CD8-positive, alpha-beta memory T cell (primary cell): ENCODE data around the gene AGXT. TPM values are rescaled to one million over a fixed set of nuclear protein-coding genes. Genes with fewer than 3 reads are reported as not detected.
A peak's percentile ranks its signal among the peaks of the same experiment; 100 is the strongest.

ENCODE experiments used
- CTCF ChIA-PET: fragments of 350-600 bp; sonication (Branson Sonifier 250); formaldehyde crosslinking; loops from one replicate; lab custom pipeline; 2021; ENCODE audit warnings: antibody characterized with exemption; lab: Charles Lee
- POLR2A ChIA-PET: fragments of 350-600 bp; sonication (Branson Sonifier 250); formaldehyde crosslinking; loops from one replicate; lab custom pipeline; 2021; ENCODE audit warnings: antibody characterized with exemption; lab: Charles Lee
- DNase-seq, 5 donors: peaks; one replicate each; pipeline versions ENCODE4 v3.0.0 to v3.0.0-alpha.2; 2020 to 2022; ENCODE audit warnings: mixed read lengths in 1 of 5
- H3K27ac ChIP-seq: one replicate; pipeline ENCODE4 v1.7.0; 2013; ENCODE audit warnings: low read depth, mild to moderate bottlenecking, low read length, moderate library complexity
- H3K27me3 ChIP-seq: 2 replicates; pipeline ENCODE4 v1.7.0; 2013; ENCODE audit warnings: low read length, mild to moderate bottlenecking; ENCODE audit not compliant: insufficient read depth, poor library complexity, severe bottlenecking
- H3K36me3 ChIP-seq: 2 replicates; pipeline ENCODE4 v1.7.0; 2013; ENCODE audit warnings: mild to moderate bottlenecking, low read length, moderate library complexity; ENCODE audit not compliant: insufficient read depth
- H3K4me1 ChIP-seq: 2 replicates; pipeline ENCODE4 v1.7.0; 2013; ENCODE audit warnings: mild to moderate bottlenecking, low read length, moderate library complexity; ENCODE audit not compliant: insufficient read depth
- H3K4me3 ChIP-seq: 2 replicates; pipeline ENCODE4 v1.7.0; 2013; ENCODE audit warnings: mild to moderate bottlenecking, low read length
- H3K9me3 ChIP-seq: 2 replicates; pipeline ENCODE4 v1.7.0; 2013; ENCODE audit warnings: mild to moderate bottlenecking, low read length
- H3K27ac Mint-ChIP-seq, 8 donors: one replicate each; pipeline ENCODE4 v1.8.0; 2020 to 2021; ENCODE audit warnings: mixed read lengths in 8 of 8, mild to moderate bottlenecking in 6 of 8, inconsistent platforms in 3 of 8, moderate library complexity in 3 of 8
- H3K27me3 Mint-ChIP-seq, 2 donors: one replicate each; pipeline ENCODE4 v1.8.0; 2020 to 2021; ENCODE audit warnings: mixed read lengths in 2 of 2, mild to moderate bottlenecking in 1 of 2, moderate library complexity in 1 of 2
- H3K36me3 Mint-ChIP-seq, 3 donors: one replicate each; pipeline ENCODE4 v1.8.0; 2020 to 2021; ENCODE audit warnings: mixed read lengths in 3 of 3, inconsistent platforms in 1 of 3, mild to moderate bottlenecking in 1 of 3
- H3K4me1 Mint-ChIP-seq, 3 donors: one replicate each; pipeline ENCODE4 v1.8.0; 2020 to 2021; ENCODE audit warnings: mixed read lengths in 3 of 3, inconsistent platforms in 1 of 3, mild to moderate bottlenecking in 1 of 3
- H3K4me3 Mint-ChIP-seq, 7 donors: one replicate each; pipeline ENCODE4 v1.8.0; 2020 to 2021; ENCODE audit warnings: mixed read lengths in 7 of 7, mild to moderate bottlenecking in 6 of 7, moderate library complexity in 4 of 7, inconsistent platforms in 2 of 7
- H3K9me3 Mint-ChIP-seq, 5 donors: one replicate each; pipeline ENCODE4 v1.8.0; 2020 to 2022; ENCODE audit warnings: mixed read lengths in 5 of 5, mild to moderate bottlenecking in 3 of 5, moderate library complexity in 2 of 5, inconsistent platforms in 1 of 5
- polyA plus RNA-seq: library from polyadenylated mRNA; unstranded; fragments of 300-500 nt; fragmentation: Illumina TruSeq; gene quantifications from one replicate; pipeline ENCODE4 v1.2.3, GENCODE V29; 2021
- total RNA-seq, 2 experiments: library from RNA; stranded (reverse); gene quantifications; one replicate each; pipeline ENCODE4 v1.2.3, GENCODE V29; 2021

Gene AGXT
- total and polyA plus RNA-seq, 3 experiments from 2014 or later = not detected

- Mint-ChIP-seq H3K4me1 (no peaks in the 10 kb centered on the region), H3K36me3 (no peaks in the 10 kb centered on the region), H3K9me3 (no peaks in the 10 kb centered on the region), H3K27ac (peak overlapping the region in 1 of 8 donors; percentile 34), H3K4me3 (no peak overlapping the region), H3K27me3 (peaks cover 0 to 8% of the 10 kb centered on the region in 2 donors)
- H3K27ac ChIP-seq = no peak overlapping the region
- H3K27me3 ChIP-seq = no peaks in the 10 kb centered on the region
- no peaks in the 10 kb centered on the region for H3K9me3 ChIP-seq
- POLR2A ChIA-PET = no interaction called here
- no peak overlapping the region for H3K4me3 ChIP-seq
- H3K36me3 ChIP-seq = no peaks in the 10 kb centered on the region
- H3K4me1 ChIP-seq = no peaks in the 10 kb centered on the region
- CTCF ChIA-PET = no interaction called here
- peak in 1 of 5 donors; percentile 6 for DNase-seq
These were observed 13.3 kb downstream of the AGXT start for GRCh38 chr2:240881913-240882312.

DNA sequence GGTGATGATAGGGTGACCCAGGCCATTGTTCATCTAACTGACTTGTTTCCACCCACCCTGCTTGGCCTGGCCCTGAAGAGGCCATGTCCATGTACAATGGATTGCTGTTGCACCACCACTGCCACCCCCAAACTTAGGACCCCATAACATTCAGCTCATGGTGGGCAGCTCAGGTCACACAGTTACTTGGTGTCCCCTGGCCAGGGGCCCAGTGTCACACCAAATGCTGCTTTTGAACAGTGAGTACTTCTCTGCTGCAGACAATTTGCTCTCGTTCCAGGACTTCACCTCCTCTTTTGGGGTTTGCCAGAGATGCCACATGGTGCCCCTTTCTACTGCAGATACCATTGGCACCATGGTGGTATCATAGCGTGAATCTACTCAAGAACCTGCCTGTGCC lies 15.6 kb downstream of the AGXT start:
- no peak overlapping the region for H3K27ac Mint-ChIP-seq
- H3K4me1 ChIP-seq = no peaks in the 10 kb centered on the region
- DNase-seq = no peak
- no peaks in the 10 kb centered on the region for H3K9me3 Mint-ChIP-seq
- H3K27me3 Mint-ChIP-seq = peaks cover 0 to 8% of the 10 kb centered on the region in 2 donors
- POLR2A ChIA-PET = no interaction called here
- H3K27me3 ChIP-seq = no peaks in the 10 kb centered on the region
- no peak overlapping the region for H3K4me3 ChIP-seq
- H3K27ac ChIP-seq = no peak overlapping the region
- H3K36me3 ChIP-seq = no peaks in the 10 kb centered on the region
- no peaks in the 10 kb centered on the region for H3K9me3 ChIP-seq
- H3K4me1 Mint-ChIP-seq = no peaks in the 10 kb centered on the region
- H3K4me3 Mint-ChIP-seq = no peak overlapping the region
- CTCF ChIA-PET = no interaction called here
- H3K36me3 Mint-ChIP-seq = no peaks in the 10 kb centered on the region

- Histone ChIP-seq H3K27me3 (no peaks in the 10 kb centered on the region), H3K36me3 (no peaks in the 10 kb centered on the region), H3K4me3 (no peak overlapping the region), H3K9me3 (no peaks in the 10 kb centered on the region), H3K27ac (no peak overlapping the region), H3K4me1 (no peaks in the 10 kb centered on the region)
- Mint-ChIP-seq H3K27ac (no peak overlapping the region), H3K9me3 (no peaks in the 10 kb centered on the region), H3K4me1 (no peaks in the 10 kb centered on the region), H3K4me3 (no peak overlapping the region), H3K36me3 (no peaks in the 10 kb centered on the region), H3K27me3 (peaks cover 0 to 8% of the 10 kb centered on the region in 2 donors)
- ChIA-PET CTCF (no interaction called here), POLR2A (no interaction called here)
- no peak for DNase-seq
These were observed 16.1 kb downstream of the AGXT start for GRCh38 chr2:240884745-240885144.

DNA sequence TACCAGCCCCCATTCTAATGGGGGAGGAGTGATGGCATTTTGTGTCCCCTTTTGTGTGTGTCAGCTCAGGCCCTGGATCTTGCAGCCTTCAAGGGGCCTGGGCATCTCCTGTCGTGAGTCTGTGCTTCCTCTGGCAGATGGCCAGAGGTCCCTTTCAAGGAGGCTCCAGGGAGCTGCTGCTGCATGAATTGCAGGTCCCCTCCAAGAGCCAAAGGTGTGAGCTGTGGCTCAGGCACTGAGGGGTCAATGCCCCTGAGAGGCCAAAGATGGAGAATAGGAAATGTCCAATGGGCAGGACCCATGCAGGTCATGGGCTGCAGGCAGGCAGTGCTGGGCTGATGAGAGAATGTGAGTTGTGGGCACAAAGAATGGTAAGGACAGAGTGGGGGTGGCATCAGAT lies 16.9 kb downstream of the AGXT start:
- Histone ChIP-seq H3K36me3 (no peaks in the 10 kb centered on the region), H3K9me3 (no peaks in the 10 kb centered on the region), H3K27ac (no peak overlapping the region), H3K4me1 (no peaks in the 10 kb centered on the region), H3K27me3 (no peaks in the 10 kb centered on the region), H3K4me3 (no peak overlapping the region)
- H3K36me3 Mint-ChIP-seq = no peaks in the 10 kb centered on the region
- H3K4me1 Mint-ChIP-seq = no peaks in the 10 kb centered on the region
- no peaks in the 10 kb centered on the region for H3K9me3 Mint-ChIP-seq
- no peak overlapping the region for H3K27ac Mint-ChIP-seq
- POLR2A ChIA-PET = no interaction called here
- H3K27me3 Mint-ChIP-seq = peaks cover 0 to 8% of the 10 kb centered on the region in 2 donors
- CTCF ChIA-PET = no interaction called here
- DNase-seq = peak in 1 of 5 donors; percentile 35
- H3K4me3 Mint-ChIP-seq = no peak overlapping the region

- CTCF ChIA-PET = no interaction called here
These were observed 17.5 kb downstream of the AGXT start for GRCh38 chr2:240886023-240886565.

GRCh38 chr2:240886678-240887609 lies 18.3 kb downstream of the AGXT start:
- no peak overlapping the region for H3K27ac ChIP-seq
- H3K9me3 Mint-ChIP-seq = no peaks in the 10 kb centered on the region
- H3K9me3 ChIP-seq = no peaks in the 10 kb centered on the region
- no peak overlapping the region for H3K4me3 Mint-ChIP-seq
- POLR2A ChIA-PET = no interaction called here
- CTCF ChIA-PET = no interaction called here
- no peak for DNase-seq
- no peak overlapping the region for H3K27ac Mint-ChIP-seq
- H3K4me1 Mint-ChIP-seq = no peaks in the 10 kb centered on the region
- no peaks in the 10 kb centered on the region for H3K4me1 ChIP-seq
- no peaks in the 10 kb centered on the region for H3K36me3 Mint-ChIP-seq
- no peaks in the 10 kb centered on the region for H3K36me3 ChIP-seq
- H3K27me3 ChIP-seq = no peaks in the 10 kb centered on the region
- no peak overlapping the region for H3K4me3 ChIP-seq
- peaks cover 0 to 8% of the 10 kb centered on the region in 2 donors for H3K27me3 Mint-ChIP-seq

More at GRCh38 chr2:240886023-240886565, 17.5 kb downstream of the AGXT start:
- no peak overlapping the region for H3K4me3 Mint-ChIP-seq
- DNase-seq = peak in 1 of 5 donors; percentile 8
- H3K36me3 Mint-ChIP-seq = no peaks in the 10 kb centered on the region
- POLR2A ChIA-PET = no interaction called here
- Histone ChIP-seq H3K36me3 (no peaks in the 10 kb centered on the region), H3K4me3 (no peak overlapping the region), H3K27ac (no peak overlapping the region), H3K4me1 (no peaks in the 10 kb centered on the region), H3K9me3 (no peaks in the 10 kb centered on the region), H3K27me3 (no peaks in the 10 kb centered on the region)
- peaks cover 0 to 8% of the 10 kb centered on the region in 2 donors for H3K27me3 Mint-ChIP-seq
- no peak overlapping the region for H3K27ac Mint-ChIP-seq
- H3K4me1 Mint-ChIP-seq = no peaks in the 10 kb centered on the region
- no peaks in the 10 kb centered on the region for H3K9me3 Mint-ChIP-seq

DNA sequence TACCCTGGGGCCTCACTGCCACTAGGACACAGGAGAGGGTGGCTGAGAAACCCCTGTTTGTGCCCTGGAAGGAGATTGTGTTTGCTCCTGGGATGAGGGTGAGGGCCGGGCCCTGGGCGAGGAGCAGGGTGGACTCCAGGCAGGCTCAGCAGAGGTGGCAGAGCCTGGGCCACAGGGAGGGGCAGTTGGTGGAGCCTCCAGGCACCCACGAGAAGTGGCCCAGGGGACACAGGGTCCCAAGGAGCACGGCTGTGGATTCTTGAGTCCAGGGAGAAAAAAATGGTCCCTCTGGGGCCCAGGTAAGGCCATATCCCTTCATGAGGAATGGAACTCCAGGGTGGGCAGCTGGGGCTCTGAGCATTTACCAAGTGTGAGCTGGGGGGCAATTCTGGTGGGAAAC lies 19.0 kb downstream of the AGXT start:
- Mint-ChIP-seq H3K27me3 (peaks cover 0 to 8% of the 10 kb centered on the region in 2 donors), H3K36me3 (no peaks in the 10 kb centered on the region), H3K4me3 (no peak overlapping the region), H3K27ac (no peak overlapping the region), H3K9me3 (no peaks in the 10 kb centered on the region), H3K4me1 (no peaks in the 10 kb centered on the region)
- Histone ChIP-seq H3K27ac (no peak overlapping the region), H3K36me3 (no peaks in the 10 kb centered on the region), H3K27me3 (no peaks in the 10 kb centered on the region), H3K4me1 (no peaks in the 10 kb centered on the region), H3K9me3 (no peaks in the 10 kb centered on the region), H3K4me3 (no peak overlapping the region)
- POLR2A ChIA-PET = no interaction called here
- CTCF ChIA-PET = no interaction called here
- DNase-seq = no peak

GRCh38 chr2:240888130-240888889 lies 19.7 kb downstream of the AGXT start:
- Mint-ChIP-seq H3K4me3 (no peak overlapping the region), H3K4me1 (no peaks in the 10 kb centered on the region), H3K36me3 (no peaks in the 10 kb centered on the region), H3K27ac (no peak overlapping the region), H3K27me3 (peaks cover 0 to 8% of the 10 kb centered on the region in 2 donors), H3K9me3 (no peaks in the 10 kb centered on the region)
- Histone ChIP-seq H3K4me3 (no peak overlapping the region), H3K27me3 (no peaks in the 10 kb centered on the region), H3K4me1 (no peaks in the 10 kb centered on the region), H3K27ac (no peak overlapping the region), H3K36me3 (no peaks in the 10 kb centered on the region), H3K9me3 (no peaks in the 10 kb centered on the region)
- ChIA-PET CTCF (no interaction called here), POLR2A (no interaction called here)
- no peak for DNase-seq
